ENCODE data around the gene TFCP2L1. TPM values are rescaled to one million over a fixed set of nuclear protein-coding genes. Genes with fewer than 3 reads are reported as not detected.

Gene TFCP2L1
- total RNA-seq, 1 donor from 2014 or later = 4.6 TPM

- Mint-ChIP-seq H3K36me3 (no peaks in the 10 kb centered on the region), H3K4me1 (ENCODE audit: unreplicated experiment) (peaks cover 9% of the 10 kb centered on the region), H3K9me3 (no peaks in the 10 kb centered on the region), H3K27me3 (peaks cover 53% of the 10 kb centered on the region), H3K4me3 (no peak overlapping the region), H3K27ac (no peak overlapping the region)
- DNase-seq (ENCODE audit: extremely low spot score, unreplicated experiment) = no peak
- TF ChIP-seq CTCF (conservative IDR thresholded peaks at IDR 0.05) = no peak
These were observed 2.3 kb upstream of the TFCP2L1 start for GRCh38 chr2:121287146-121287798.

GRCh38 chr2:121286506-121286905, 1.5 kb upstream of the TFCP2L1 start:
- H3K27me3 Mint-ChIP-seq = peaks cover 57% of the 10 kb centered on the region
- no peak overlapping the region for H3K27ac Mint-ChIP-seq
- peaks cover 9% of the 10 kb centered on the region for H3K4me1 Mint-ChIP-seq (ENCODE audit: unreplicated experiment)
- no peaks in the 10 kb centered on the region for H3K36me3 Mint-ChIP-seq
- TF ChIP-seq CTCF (conservative IDR thresholded peaks at IDR 0.05) = no peak
- DNase-seq (ENCODE audit: extremely low spot score, unreplicated experiment) = no peak
- no peaks in the 10 kb centered on the region for H3K9me3 Mint-ChIP-seq
- H3K4me3 Mint-ChIP-seq = peak overlapping the region; percentile 22

- H3K27me3 Mint-ChIP-seq = peaks cover 57% of the 10 kb centered on the region
- H3K4me3 Mint-ChIP-seq = peak overlapping the region; percentile 25
- no peak overlapping the region for H3K27ac Mint-ChIP-seq
- H3K4me1 Mint-ChIP-seq (ENCODE audit: unreplicated experiment) = peaks cover 9% of the 10 kb centered on the region
- H3K36me3 Mint-ChIP-seq = no peaks in the 10 kb centered on the region
- H3K9me3 Mint-ChIP-seq = no peaks in the 10 kb centered on the region
- DNase-seq (ENCODE audit: extremely low spot score, unreplicated experiment) = no peak
- TF ChIP-seq CTCF (conservative IDR thresholded peaks at IDR 0.05) = no peak
These were observed 924 bp upstream of the TFCP2L1 start for GRCh38 chr2:121285926-121286325.

GRCh38 chr2:121283670-121284462, 1.1 kb downstream of the TFCP2L1 start:
- H3K4me3 Mint-ChIP-seq = peak overlapping the region; percentile 87
- no peak for DNase-seq (ENCODE audit: extremely low spot score, unreplicated experiment)
- H3K4me1 Mint-ChIP-seq (ENCODE audit: unreplicated experiment) = peaks cover 9% of the 10 kb centered on the region
- no peaks in the 10 kb centered on the region for H3K9me3 Mint-ChIP-seq
- no peaks in the 10 kb centered on the region for H3K36me3 Mint-ChIP-seq
- H3K27me3 Mint-ChIP-seq = peaks cover 61% of the 10 kb centered on the region
- no peak overlapping the region for H3K27ac Mint-ChIP-seq
- TF ChIP-seq CTCF (conservative IDR thresholded peaks at IDR 0.05) = no peak

- TF ChIP-seq CTCF (conservative IDR thresholded peaks at IDR 0.05) = no peak
- no peak for DNase-seq (ENCODE audit: extremely low spot score, unreplicated experiment)
- Mint-ChIP-seq H3K27ac (no peak overlapping the region), H3K9me3 (no peaks in the 10 kb centered on the region), H3K27me3 (peaks cover 59% of the 10 kb centered on the region), H3K4me1 (ENCODE audit: unreplicated experiment) (peaks cover 9% of the 10 kb centered on the region), H3K4me3 (peak overlapping the region; percentile 39), H3K36me3 (no peaks in the 10 kb centered on the region)
These were observed 2.1 kb downstream of the TFCP2L1 start for GRCh38 chr2:121282800-121283385.
